Skeletal muscle satellite cell (primary cell): ENCODE results near the gene GRPEL1.

Experiments
- H3K27me3 ChIP-seq: 2 replicates; pipeline ENCODE4 v1.7.0; 2013; ENCODE audit warnings: low read length; ENCODE audit not compliant: control insufficient read depth, insufficient read depth
- H3K36me3 ChIP-seq: 2 replicates; pipeline ENCODE4 v1.7.0; 2013; ENCODE audit warnings: mild to moderate bottlenecking, control low read depth, low read length; ENCODE audit not compliant: insufficient read depth
- H3K4me1 ChIP-seq: 2 replicates; pipeline ENCODE4 v1.7.0; 2013; ENCODE audit warnings: low read length; ENCODE audit not compliant: control insufficient read depth, insufficient read depth
- H3K4me2 ChIP-seq: 2 replicates; pipeline ENCODE4 v1.7.0; 2013; ENCODE audit warnings: mild to moderate bottlenecking, low read length
- H3K4me3 ChIP-seq: 2 replicates; pipeline ENCODE4 v1.7.0; 2013; ENCODE audit warnings: low read length
- H3K9ac ChIP-seq: 2 replicates; pipeline ENCODE4 v1.7.0; 2013; ENCODE audit warnings: mild to moderate bottlenecking, low read depth, low read length, moderate library complexity
- H3K9me3 ChIP-seq: replicated peaks from 2 replicates; pipeline ENCODE4 v1.7.0; 2013; ENCODE audit warnings: mild to moderate bottlenecking, control low read depth, low read length

GRPEL1 gene

GRCh38 chr4:7017446-7018048, 50.3 kb downstream of the GRPEL1 start:
- H3K36me3 ChIP-seq = peaks cover 43% of the 10 kb centered on the region
- H3K4me1 ChIP-seq = peaks cover 10% of the 10 kb centered on the region
- no peaks in the 10 kb centered on the region for H3K27me3 ChIP-seq
- H3K4me3 ChIP-seq = no peak overlapping the region
- no peak overlapping the region for H3K4me2 ChIP-seq
- H3K9me3 ChIP-seq = no peaks in the 10 kb centered on the region
- H3K9ac ChIP-seq = no peak overlapping the region

- Histone ChIP-seq H3K36me3 (peaks cover 43% of the 10 kb centered on the region), H3K4me1 (no peaks in the 10 kb centered on the region), H3K9me3 (no peaks in the 10 kb centered on the region), H3K4me2 (no peak overlapping the region), H3K9ac (no peak overlapping the region), H3K4me3 (no peak overlapping the region), H3K27me3 (no peaks in the 10 kb centered on the region)
These were observed 51.4 kb downstream of the GRPEL1 start for GRCh38 chr4:7016512-7016911.

- Histone ChIP-seq H3K36me3 (peaks cover 44% of the 10 kb centered on the region), H3K9me3 (no peaks in the 10 kb centered on the region), H3K9ac (no peak overlapping the region), H3K27me3 (no peaks in the 10 kb centered on the region), H3K4me3 (no peak overlapping the region), H3K4me1 (no peaks in the 10 kb centered on the region), H3K4me2 (no peak overlapping the region)
These were observed 51.8 kb downstream of the GRPEL1 start for GRCh38 chr4:7016086-7016485.

- H3K36me3 ChIP-seq = peaks cover 47% of the 10 kb centered on the region
- H3K9ac ChIP-seq = no peak overlapping the region
- no peak overlapping the region for H3K4me3 ChIP-seq
- H3K9me3 ChIP-seq = no peaks in the 10 kb centered on the region
- no peaks in the 10 kb centered on the region for H3K4me1 ChIP-seq
- H3K4me2 ChIP-seq = no peak overlapping the region
- no peaks in the 10 kb centered on the region for H3K27me3 ChIP-seq
These were observed 52.4 kb downstream of the GRPEL1 start for GRCh38 chr4:7015383-7016035.

GRCh38 chr4:7014815-7015214, 53.0 kb downstream of the GRPEL1 start:
- H3K9ac ChIP-seq = no peak overlapping the region
- H3K4me1 ChIP-seq = no peaks in the 10 kb centered on the region
- no peak overlapping the region for H3K4me3 ChIP-seq
- no peaks in the 10 kb centered on the region for H3K27me3 ChIP-seq
- no peak overlapping the region for H3K4me2 ChIP-seq
- H3K36me3 ChIP-seq = peaks cover 52% of the 10 kb centered on the region
- no peaks in the 10 kb centered on the region for H3K9me3 ChIP-seq

GRCh38 chr4:7013175-7013574, 54.7 kb downstream of the GRPEL1 start:
- Histone ChIP-seq H3K9me3 (no peaks in the 10 kb centered on the region), H3K4me2 (no peak overlapping the region), H3K4me1 (no peaks in the 10 kb centered on the region), H3K36me3 (peaks cover 58% of the 10 kb centered on the region), H3K4me3 (no peak overlapping the region), H3K27me3 (no peaks in the 10 kb centered on the region), H3K9ac (no peak overlapping the region)

- no peak overlapping the region for H3K9ac ChIP-seq
- H3K36me3 ChIP-seq = peaks cover 39% of the 10 kb centered on the region
- H3K4me2 ChIP-seq = no peak overlapping the region
- H3K4me3 ChIP-seq = no peak overlapping the region
- H3K4me1 ChIP-seq = no peaks in the 10 kb centered on the region
- no peaks in the 10 kb centered on the region for H3K27me3 ChIP-seq
- no peaks in the 10 kb centered on the region for H3K9me3 ChIP-seq
These were observed 58.3 kb downstream of the GRPEL1 start for GRCh38 chr4:7009564-7009963.
